ENCODE measurements around the gene ZC3H12C.
A peak's percentile ranks its signal among the peaks of the same experiment; 100 is the strongest.
"Not testable (repeated sequence)": the region's sequence is repeated elsewhere in the genome, so short reads cannot be mapped to it uniquely, and the experiment has no call there.

Gene ZC3H12C

DNA sequence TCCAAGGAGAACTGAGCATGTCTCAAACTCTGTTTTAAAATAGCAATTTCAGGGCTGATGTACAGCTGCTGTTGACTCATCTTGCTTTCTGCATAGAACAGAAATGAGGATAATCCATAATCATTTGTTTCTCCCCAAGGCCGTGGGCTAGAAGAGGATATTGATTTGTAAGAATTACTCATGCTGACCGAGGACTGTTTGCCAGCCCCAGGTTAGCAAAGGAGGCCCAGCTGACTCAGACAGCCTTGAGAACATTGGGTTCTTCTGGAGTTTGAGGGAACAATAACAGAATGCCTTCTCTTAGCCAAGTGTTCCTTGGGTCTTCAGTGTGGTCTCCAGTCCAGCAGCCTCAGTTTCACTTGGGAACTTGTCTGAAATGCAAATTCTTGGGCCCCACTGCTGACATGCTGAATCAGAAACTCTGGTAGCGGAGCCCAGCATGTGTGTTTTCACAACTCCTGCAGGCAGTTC, 92.0 kb downstream of the ZC3H12C start:
- DNase-seq (ENCODE audit: low spot score): peak; percentile 39

DNA sequence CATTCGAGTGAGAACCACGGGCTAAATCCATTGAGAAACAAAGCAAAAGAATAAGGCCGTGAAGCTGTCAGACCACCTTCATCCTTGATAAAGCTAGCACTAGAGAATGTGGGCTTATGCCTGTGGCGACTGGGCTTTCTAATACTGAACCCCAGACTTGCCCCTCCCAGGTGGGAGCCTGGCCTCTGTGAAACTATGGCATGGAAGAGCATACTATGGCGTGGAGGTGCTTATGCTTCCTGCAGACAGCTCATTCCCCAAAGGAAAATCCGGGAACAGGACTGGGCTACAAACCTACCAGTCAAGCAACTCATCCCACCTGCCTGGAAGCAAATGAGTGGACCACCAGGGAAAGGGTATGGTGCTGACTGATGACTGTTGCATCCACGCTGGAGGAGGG, 92.4 kb downstream of the ZC3H12C start:
- no peak for DNase-seq (ENCODE audit: low spot score)

DNA sequence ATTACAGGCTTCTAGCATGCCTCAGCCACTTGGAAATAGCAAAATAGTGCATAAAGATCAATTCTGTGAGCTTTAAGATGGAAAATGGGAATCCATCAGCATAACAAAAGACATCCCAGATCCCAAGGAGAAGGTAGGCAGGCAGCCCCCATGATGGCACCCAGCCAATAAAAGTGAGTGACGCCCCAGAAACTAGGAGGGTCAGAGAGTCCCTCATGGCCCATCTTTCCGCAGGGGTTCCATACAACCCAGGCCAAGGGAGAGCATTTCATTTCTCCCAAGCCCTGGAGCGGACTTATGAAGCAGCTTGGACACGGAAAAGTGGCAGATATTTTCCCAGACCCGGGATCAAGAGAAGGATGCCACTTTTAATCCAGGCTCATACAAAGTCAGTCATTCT, 93.3 kb downstream of the ZC3H12C start:
- no peak for DNase-seq (ENCODE audit: low spot score)

DNA sequence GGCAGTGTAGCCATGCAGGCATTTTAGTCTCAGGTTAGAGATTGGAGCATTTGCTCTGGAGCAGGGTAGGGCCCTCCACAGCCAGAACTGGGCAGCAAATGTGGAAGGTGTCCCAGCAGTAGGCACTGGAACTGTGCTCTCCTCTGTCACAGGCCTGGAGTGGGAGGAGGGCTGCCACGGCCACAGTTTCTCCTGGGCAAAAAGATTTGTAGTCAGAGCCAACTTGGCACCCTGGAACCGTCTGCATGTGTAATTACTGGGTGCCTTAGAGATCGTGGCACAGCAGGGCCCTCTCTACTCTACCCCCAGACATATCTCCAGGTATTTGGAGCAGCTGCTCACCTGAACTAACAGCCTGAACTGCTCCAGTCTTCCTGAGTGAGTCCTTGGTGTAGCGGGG, 93.7 kb downstream of the ZC3H12C start:
- DNase-seq (ENCODE audit: low spot score): no peak

DNA sequence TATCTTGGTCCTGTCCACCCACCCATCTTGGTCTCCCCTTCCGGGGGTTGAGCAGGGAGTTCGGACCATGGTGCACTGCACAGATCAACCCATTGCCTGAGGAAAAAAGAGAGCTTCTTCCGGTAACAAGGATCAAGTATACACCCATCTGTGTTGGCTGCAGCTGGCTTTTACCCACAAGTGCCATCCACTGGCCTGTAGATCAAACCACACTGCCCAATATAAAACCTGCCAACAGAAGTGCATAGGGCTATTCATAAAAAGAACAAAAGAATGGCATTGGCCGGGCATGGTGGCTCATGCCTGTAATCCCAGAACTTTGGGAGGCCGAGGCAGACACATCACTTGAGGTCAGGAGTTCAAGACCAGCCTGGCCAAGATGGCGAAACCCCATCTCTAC, 94.5 kb downstream of the ZC3H12C start:
- no peak for DNase-seq (ENCODE audit: low spot score)

DNA sequence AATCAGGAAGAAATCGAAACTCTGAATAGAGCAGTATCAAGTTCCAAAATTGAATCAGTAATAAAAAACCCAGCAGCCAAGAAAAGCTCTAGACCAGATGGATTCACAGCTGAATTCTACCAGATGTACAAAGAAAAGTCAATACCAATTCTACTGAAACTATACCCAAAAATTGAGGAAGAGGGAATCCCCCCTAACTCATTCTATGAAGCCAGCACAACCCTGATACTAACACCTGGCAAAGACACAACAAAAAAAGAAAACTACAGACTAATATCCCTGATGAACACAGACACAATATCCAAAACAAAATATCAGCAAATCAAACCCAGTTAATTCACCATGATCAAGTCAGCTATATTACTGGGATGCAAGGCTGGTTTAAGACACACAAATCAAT, 97.7 kb downstream of the ZC3H12C start:
- DNase-seq (ENCODE audit: low spot score): no peak

DNA sequence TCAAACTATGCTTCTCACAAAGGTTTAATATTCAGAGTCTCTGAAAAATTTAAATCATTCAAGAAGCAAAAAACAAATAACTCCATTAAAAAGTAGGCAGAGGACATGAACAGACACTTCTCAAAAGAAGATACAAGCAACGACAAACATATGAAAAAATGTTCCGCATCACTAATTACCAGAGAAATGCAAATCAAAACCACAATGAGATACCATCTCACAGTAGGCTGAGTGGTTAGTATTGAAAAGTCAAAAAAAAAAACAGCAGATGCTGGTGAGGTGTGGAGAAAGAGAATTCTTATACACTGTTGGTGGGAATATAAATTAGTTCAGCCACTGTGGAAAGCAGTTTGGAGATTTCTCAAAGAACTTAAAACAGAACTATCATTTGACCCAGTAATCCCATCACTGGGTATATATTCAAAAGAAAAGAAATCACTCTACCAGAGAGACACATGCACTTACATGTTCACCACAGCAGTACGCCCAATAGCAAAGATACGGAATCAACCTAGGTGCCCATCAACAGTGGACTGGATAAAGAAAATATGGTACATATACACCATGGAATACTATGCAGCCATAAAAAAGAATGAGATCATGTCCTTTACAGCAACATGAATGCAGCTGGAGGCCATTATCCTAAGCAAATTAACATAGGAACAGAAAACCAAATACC, 99.6 kb downstream of the ZC3H12C start:
- DNase-seq (ENCODE audit: low spot score): peak; percentile 42

DNA sequence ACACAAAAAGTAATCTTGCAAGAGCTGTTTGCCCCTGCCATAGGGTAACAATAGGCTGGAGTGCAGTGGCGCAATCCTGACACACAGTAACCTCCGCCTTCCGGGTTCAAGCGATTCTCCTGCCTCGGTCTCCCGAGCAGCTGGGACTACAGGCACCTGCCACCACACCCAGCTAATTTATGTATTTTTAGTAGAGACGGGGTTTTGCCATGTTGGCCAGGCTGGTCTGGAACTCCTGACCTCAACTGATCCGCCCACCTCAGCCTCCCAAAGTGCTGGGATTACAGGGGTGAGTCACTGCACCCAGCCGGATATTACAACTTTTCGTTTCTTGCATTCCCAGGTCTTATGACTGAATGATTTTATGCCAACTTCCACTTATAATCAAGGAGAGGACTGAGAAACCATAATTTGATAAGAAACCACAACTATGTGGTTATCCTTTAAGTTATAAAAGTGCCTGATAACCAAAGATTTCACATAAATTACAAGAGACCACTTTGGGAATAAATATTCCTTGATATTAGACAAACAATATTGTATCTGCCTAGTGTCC, 101.1 kb downstream of the ZC3H12C start:
- DNase-seq (ENCODE audit: low spot score): peak; percentile 75

DNA sequence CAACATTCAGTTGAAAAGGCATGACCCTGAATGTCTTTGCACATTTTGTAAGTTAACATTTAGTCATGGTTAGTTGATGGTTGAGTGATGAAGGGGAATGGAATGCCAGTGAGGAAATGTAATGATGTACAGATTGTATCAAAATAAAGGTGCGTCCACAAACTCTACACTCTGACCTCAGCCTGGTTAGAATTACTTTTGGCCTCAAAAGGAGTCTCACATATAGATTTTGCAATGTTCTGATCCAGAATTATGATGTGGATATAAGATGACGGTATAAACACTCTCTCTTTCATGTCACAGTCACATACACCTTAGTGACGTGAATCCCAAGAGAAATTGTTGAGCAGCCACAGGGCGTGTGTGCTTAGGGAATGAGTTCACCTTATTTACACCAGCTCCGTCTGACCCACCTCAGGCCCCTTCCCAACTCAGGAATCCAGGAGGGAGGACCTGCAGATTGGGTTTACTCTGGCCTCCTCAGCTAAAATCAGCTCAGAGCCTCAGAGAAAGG, 103.1 kb downstream of the ZC3H12C start:
- DNase-seq (ENCODE audit: low spot score): peak; percentile 89

DNA sequence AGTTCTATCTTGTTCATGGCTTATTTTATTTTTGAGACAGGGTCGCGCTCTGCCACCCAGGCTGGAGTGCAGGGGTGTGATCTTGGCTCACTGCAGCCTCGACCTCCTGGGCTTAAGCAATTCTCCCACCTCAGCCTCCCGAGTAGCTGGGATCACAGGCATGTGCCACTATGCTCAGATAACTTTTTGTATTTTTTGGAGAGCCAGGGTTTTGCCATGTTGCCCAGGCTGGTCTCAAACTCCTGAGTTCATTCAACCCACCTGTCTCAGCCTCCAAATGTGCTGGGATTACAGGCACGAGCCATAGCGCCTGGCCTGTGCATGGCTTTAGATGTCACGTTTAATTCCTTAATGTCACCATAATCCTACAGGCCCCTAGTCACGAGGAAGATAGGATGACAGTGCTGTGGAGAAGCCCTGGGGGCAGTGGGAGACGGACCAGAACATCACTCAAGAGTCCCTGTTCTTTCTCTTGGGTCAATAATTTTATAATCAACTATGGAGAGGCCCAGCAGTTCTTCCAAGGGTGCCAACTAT, 103.8 kb downstream of the ZC3H12C start:
- DNase-seq (ENCODE audit: low spot score): no peak

DNA sequence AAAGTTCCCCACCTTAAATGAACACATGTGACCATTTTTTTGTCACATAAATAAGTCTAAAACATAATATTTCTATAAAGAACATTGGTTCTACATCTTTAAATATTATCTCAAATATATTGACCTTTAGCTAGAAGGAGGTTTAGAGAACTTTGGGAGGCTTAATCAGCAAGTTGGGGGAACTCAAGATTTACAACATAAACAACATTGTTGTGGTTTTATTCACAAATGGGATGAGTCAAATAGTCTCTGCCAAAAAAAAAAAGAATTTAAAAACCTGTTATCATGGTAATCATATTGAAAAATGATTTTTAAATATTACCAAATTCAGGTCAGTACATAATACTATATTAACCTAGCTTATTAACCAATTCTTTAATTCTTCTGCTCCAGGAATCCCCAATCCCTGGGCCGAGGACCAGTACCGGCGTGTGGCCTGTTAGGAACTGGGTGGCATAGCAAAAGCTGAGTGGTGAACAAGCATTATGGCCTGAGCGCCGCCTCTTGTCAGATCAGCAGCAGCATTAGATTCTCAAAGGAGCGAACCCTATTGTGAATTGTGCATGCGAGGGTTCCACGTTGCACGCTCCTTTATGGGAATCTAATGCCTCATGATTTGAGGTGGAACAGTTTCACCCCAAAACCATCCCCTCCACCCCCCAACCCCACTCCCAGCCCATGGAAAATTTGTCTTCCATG, 105.0 kb downstream of the ZC3H12C start:
- DNase-seq (ENCODE audit: low spot score): no peak

DNA sequence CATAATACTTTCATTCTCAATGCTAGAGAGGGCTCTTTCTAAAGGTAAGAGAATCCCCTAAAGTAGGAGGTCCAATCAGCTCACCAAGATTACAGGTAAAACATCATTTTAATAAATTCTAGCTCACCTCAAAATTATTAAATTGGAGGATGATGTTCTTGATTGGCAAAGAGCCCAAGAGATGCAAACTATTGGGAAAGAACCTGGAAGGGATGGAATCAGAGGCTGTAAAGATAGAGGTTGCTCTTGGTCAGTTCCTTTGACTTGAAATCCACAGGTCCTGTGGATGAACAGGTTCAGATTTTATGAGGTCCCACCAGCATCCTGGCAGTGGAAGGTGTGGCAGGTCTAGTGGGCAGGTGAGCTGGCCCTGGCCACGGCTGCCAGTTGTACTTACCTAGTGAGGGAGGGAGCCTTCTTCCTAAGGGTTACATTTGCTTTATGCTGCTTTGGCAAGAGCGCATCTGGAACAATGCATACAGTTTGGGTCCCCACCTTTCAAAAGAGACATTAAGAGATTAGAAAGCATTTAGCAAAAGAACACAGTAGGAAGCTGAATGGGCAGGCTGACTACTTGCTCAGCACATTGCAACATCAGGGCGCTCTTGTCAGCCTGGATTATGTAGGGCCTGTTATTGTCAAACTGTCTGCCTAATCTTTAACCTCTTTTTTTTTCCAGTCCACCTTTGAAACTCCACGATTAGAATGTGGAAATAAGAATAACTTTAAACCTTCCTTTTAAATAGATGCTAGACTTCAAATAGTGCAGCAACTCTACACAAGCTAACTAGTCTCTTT, 106.2 kb downstream of the ZC3H12C start:
- DNase-seq (ENCODE audit: low spot score): no peak

DNA sequence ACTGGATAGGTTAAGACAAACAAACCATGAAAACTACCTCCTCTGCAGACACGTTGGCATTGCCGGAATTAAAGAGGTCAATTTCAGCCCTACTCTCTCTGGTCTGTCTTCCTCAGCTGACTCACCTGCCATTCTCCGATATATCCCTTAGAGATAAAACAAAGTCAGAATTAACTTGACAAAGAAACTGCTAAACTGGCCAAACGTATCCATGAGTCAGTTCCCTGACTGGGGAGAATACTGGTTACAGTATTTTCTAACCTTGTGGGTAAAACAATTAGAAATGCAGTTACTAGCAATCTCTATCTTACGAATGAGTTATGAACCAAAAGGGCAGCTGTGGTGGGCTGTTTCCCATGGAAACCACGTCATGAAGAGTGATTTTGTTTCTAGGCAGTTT, 107.0 kb downstream of the ZC3H12C start:
- peak; percentile 90 for DNase-seq (ENCODE audit: low spot score)

DNA sequence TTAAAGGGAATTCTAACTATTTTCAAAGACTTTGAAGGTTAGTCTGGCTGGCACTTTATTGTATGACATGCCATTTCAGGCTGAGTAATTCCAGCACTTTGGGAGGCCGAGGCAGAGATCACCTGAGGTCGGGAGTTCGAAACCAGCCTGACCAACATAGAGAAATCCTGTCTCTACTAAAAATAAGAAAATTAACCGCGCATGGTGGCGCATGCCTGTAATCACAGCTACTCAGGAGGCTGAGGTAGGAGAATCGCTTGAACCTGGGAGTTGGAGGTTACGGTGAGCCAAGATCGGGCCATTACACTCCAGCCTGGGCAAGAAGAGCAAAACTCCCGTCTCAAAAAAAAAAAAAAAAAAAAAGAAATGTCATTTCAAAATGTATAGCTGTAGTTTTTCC, 107.6 kb downstream of the ZC3H12C start:
- DNase-seq (ENCODE audit: low spot score): no peak

DNA sequence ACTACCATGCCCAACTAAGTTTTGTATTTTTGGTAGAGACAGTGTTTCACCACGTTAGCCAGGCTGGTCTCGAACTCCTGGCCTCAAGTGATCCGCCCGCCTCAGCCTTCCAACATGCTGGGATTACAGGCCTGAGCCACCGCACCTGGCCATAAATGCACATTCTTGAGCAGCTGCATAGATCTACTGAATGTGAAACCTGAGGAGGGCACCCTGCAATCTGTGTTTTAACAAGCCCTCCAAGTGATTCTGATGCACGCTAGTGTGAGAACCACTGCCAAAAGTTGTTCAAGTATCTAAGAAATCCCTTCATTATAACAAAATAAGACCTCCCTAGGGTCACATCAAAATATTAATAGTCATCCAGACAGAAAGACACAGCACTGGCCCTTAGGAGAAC, 113.9 kb downstream of the ZC3H12C start:
- no peak for DNase-seq (ENCODE audit: low spot score)

DNA sequence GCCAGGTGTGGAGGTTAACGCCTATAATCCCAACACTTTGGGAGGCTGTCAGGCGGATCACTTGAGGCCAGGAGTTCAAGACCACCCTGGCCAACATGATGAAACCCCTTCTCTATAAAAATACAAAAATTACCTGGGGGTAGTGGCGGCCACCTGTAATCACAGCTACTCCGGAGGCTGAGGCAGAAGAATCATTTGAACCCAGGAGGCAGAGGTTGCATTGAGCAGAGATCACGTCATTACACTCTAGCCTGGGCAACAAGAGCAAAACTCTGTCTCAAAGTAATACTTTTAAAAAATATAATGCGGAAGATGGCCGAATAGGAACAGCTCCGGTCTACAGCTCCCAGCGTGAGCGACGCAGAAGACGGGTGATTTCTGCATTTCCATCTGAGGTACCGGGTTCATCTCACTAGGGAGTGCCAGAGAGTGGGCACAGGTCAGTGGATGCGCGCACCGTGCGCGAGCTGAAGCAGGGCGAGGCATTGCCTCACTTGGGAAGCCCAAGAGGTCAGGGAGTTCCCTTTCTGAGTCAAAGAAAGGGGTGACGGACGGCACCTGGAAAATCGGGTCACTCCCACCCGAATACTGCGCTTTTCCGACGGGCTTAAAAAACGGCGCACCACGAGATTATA, 115.6 kb downstream of the ZC3H12C start:
- DNase-seq (ENCODE audit: low spot score): not testable (repeated sequence)

DNA sequence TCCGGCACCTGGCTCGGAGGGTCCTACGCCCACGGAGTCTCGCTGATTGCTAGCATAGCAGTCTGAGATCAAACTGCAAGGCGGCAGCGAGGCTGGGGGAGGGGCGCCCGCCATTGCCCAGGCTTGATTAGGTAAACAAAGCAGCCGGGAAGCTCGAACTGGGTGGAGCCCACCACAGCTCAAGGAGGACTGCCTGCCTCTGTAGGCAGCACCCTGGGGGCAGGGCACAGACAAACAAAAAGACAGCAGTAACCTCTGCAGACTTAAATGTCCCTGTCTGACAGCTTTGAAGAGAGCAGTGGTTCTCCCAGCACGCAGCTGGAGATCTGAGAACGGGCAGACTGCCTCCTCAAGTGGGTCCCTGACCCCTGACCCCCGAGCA, 116.1 kb downstream of the ZC3H12C start:
- DNase-seq (ENCODE audit: low spot score): not testable (repeated sequence)

DNA sequence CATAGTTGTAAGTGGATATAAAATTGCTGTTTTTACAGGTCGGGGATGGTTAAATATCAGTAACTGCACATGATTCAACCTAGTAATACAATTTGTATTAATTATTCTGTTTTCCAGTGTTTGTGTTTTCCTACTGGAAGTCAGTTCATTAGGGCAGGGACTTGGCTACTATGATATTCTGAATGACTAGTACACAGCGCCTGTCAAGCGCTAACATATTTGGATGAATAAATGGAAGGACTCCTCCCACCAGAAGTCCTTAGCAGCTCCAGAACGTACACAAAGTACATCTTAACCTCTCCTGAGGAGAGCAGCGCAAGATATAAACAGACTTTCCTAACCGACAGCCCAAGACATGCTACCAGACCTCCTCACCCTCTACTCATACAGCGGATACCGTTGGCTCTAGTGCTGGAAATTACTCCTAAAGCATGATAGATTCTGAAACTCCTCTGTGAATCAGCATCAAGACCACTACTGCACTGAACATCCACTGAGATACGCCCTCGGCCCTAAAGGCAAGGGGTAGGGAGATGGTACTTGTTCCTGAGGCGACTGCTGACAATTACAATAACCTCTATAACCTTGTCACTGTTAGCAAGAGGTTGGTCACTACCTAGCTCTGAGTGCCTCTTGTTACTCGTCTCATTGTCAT, 124.2 kb downstream of the ZC3H12C start:
- no peak for DNase-seq (ENCODE audit: low spot score)

DNA sequence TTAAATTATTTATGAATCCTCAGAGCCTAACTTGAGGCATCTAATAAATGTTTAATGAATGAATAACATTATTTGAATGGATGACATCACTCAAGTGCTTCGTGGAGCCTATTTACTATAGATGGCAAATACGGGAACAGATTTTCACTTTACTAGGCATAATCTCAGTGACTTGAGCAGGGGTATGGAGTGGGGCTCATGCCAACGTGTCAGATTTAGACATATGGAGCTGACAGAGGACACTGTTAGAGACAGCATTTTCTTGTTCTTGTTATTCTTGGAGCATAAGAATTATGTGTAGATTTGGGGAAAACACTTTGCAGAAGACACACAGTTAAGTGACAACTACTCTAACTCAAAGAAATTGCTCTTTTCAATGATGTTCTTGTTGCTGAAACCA, 124.7 kb downstream of the ZC3H12C start:
- DNase-seq (ENCODE audit: low spot score): no peak

DNA sequence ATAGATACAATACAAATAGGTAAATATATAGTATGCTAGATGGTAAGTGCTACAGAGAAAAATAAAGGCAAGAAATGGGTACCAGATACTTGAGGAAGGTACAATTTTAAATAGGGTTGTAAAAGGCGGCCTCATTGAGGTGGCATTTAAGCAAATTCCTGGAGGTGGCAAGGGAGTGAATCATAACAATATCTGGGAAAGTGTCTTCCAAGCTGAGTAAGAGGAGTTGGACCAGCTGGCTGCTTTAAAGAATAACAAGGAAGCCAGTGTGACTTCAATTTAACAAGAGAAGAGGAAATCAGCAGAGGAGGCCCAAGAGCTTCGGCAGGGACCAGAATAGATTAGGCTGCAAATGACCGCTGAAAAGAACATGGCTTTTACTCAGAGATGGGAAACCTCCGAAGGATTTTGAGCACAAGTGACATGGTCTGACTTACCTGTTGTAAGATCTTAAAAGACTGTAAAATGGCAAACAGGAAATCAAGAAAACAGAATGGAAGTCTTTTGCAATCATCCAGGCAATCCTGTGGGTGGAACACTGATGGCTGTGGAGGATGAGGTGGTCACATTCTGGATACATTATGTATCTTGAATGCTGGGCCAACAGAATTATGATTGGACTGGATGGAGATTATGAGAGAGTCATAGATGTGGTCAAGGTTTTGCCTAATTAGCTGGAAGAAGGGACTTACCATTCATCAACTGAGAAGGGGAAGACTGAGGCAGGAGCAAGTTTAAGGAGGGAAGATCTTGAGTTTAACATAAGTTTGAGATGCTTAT, 126.0 kb downstream of the ZC3H12C start:
- DNase-seq (ENCODE audit: low spot score): peak; percentile 76
